Fibroblast of the aortic adventitia (primary cell): ENCODE results near the gene PHACTR1. TPM values are rescaled to one million over a fixed set of nuclear protein-coding genes. Genes with fewer than 3 reads are reported as not detected.
A peak's percentile ranks its signal among the peaks of the same experiment; 100 is the strongest.

Experiments
- DNase-seq: peaks from one replicate; pipeline ENCODE4 v3.0.0-alpha.2; 2010; ENCODE audit warnings: low read depth
- H3K4me3 ChIP-seq: 2 replicates; pipeline ENCODE4 v1.5.1; 2011; ENCODE audit warnings: low read depth, mild to moderate bottlenecking, control low read depth, low read length, moderate library complexity
- CTCF ChIP-seq: IDR thresholded peaks from 2 replicates; pipeline ENCODE4 v1.5.1; 2011; ENCODE audit warnings: mild to moderate bottlenecking, low read length, control low read depth, inconsistent platforms; ENCODE audit not compliant: insufficient read depth
- total RNA-seq: library from RNA; depleted of rRNA; stranded (reverse); fragments of >200 nt; gene quantifications from 2 replicates; pipeline ENCODE4 v1.2.3, GENCODE V29; 2012; ENCODE audit warnings: low replicate concordance

PHACTR1 gene
- total RNA-seq, 1 donor, result 0.99 TPM

GRCh38 chr6:13188306-13188705, 471.7 kb downstream of the PHACTR1 start:
- DNase-seq, result no peak
- H3K4me3 ChIP-seq, result no peak overlapping the region
- no peak for TF ChIP-seq CTCF

- TF ChIP-seq CTCF, result no peak
- no peak overlapping the region for H3K4me3 ChIP-seq
- DNase-seq, result no peak
Measured at GRCh38 chr6:13189710-13190109, 473.1 kb downstream of the PHACTR1 start.

DNA sequence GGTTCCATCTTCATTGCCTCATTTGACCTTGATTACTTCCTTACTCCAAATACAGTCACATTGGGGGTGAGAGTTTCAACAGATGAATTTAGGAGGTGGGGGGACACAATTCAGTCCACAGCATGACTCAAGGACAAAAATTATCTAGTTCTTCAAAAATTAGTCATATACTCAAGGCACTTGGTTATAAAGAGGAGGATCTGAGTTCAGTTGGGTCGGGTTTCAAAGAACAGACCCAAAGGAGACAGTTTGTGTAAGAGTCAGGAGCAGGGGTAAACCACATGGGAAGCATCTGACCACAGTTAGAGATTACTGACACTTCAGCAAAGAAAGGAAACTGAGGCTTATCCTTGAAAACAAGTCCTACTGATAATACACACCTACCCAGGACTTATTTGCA, 473.8 kb downstream of the PHACTR1 start:
- TF ChIP-seq CTCF, result no peak
- H3K4me3 ChIP-seq, result no peak overlapping the region
- no peak for DNase-seq

GRCh38 chr6:13191461-13191860, 474.9 kb downstream of the PHACTR1 start:
- H3K4me3 ChIP-seq, result no peak overlapping the region
- DNase-seq, result no peak
- TF ChIP-seq CTCF, result no peak

- TF ChIP-seq CTCF, result peak; percentile 64
- DNase-seq, result peak; percentile 71
- H3K4me3 ChIP-seq, result no peak overlapping the region
Measured at GRCh38 chr6:13194852-13195251, 478.3 kb downstream of the PHACTR1 start.

DNA sequence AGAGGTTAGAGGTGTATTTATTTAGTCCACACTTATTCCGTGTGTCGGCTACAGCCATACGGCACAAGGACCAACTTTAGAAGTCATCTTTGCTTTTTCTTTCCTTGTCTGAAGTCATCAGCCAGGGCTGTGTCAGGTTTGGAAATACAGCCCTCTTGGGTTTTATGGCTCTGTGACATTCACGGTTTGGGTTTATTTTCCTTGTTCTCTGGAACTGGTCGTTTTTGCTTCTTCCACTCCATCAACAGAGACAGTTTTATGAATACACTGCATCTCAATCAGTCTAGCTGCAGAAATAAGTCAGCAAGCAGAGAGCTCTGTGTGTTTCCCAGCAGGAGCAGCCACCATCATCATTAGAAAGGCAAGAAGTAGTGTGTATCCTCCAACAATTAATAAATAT, 479.2 kb downstream of the PHACTR1 start:
- no peak for TF ChIP-seq CTCF
- H3K4me3 ChIP-seq, result no peak overlapping the region
- DNase-seq, result no peak

DNA sequence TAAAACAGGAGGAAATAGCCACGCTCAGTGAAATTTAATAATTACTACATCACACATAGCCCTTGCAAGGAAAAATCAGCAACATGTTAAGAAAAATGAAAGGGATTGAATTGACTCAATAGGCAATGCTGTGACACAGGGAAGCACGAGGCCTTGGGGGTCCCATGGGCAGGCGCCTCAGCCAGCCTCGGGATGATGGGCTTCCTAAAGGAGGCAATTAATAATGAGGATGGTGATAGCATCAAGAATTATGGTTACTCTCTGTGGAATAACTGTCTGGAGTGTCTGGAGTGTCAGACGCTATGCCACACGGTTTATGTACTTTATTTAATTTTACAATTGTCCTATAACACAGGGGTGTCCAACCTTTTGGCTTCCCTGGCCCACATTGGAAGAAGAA, 481.6 kb downstream of the PHACTR1 start:
- no peak for DNase-seq
- TF ChIP-seq CTCF, result no peak
- H3K4me3 ChIP-seq, result no peak overlapping the region
